ENCODE data around the gene SLC35B4.
A peak's percentile ranks its signal among the peaks of the same experiment; 100 is the strongest.
"Not testable (repeated sequence)": the region's sequence is repeated elsewhere in the genome, so short reads cannot be mapped to it uniquely, and the experiment has no call there.

SLC35B4 gene

DNA sequence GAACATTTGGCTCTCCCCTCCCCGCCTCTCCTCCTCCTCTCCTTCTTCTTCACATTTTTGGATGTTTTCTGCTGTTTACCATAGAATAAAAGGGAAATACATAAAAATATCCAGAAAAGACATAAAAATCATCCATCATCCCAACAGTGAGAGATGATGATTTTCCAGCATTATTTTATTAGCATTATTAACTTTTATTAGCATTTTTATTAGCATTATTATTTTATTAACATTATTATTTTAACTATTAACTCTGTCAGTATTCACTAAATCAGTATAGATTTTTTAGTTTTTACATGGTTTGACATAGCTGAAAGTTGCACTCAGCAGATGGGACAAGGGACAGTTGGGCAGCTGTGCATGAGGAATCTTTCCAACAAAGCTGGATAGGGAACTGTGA, 16.2 kb upstream of the SLC35B4 start:
- no peak overlapping the region for H3K4me3 ChIP-seq (ENCODE audit: low read depth, low read length)

DNA sequence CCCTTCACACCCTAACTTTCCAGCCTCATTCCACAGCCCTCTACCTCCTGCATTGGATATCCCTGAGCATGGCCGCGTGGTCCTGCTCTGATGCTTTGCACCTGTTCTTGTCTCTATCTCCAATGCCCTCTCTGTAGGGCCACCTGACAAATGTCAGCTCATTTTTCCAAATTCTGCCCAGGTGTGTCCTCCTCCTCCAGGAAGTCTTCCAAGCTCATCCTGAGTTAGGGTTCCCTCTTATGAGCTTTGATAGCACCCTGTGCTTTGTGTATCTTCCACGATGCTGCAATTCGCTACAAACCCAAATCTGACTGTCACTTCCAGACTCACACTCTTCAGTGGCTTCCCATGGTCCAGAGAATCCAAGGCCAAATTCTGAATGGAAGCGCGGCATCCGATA, 14.7 kb upstream of the SLC35B4 start:
- no peak overlapping the region for H3K4me3 ChIP-seq (ENCODE audit: low read depth, low read length)

- no peak overlapping the region for H3K4me3 ChIP-seq (ENCODE audit: low read depth, low read length)
These were observed 14.2 kb upstream of the SLC35B4 start for GRCh38 chr7:134330974-134331373.

- H3K4me3 ChIP-seq (ENCODE audit: low read depth, low read length), result no peak overlapping the region
These were observed 13.1 kb upstream of the SLC35B4 start for GRCh38 chr7:134329614-134330346.

DNA sequence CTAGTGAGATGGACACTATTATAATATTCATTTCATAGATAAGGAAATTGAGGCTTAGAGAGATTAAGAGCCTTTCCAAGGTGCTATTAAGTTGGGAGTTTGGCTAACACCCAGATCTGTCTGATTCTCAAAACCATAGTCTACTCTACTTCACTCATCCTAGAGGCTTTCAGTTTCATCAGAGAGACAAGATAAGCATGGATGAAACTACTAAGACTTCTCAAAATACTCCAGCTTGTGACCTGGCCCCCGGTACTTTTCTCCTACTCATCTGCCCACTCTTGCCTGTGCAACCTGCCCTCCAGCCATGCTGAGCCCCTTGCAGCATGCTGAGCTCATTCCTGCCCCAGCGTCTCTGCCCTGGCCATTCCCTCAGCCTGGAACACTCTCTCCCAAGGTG, 12.2 kb upstream of the SLC35B4 start:
- no peak overlapping the region for H3K4me3 ChIP-seq (ENCODE audit: low read depth, low read length)

GRCh38 chr7:134327896-134328295, 11.2 kb upstream of the SLC35B4 start:
- H3K4me3 ChIP-seq (ENCODE audit: low read depth, low read length), result no peak overlapping the region

GRCh38 chr7:134324107-134324506, 7.4 kb upstream of the SLC35B4 start:
- H3K4me3 ChIP-seq (ENCODE audit: low read depth, low read length), result no peak overlapping the region

GRCh38 chr7:134320201-134320600, 3.5 kb upstream of the SLC35B4 start:
- no peak overlapping the region for H3K4me3 ChIP-seq (ENCODE audit: low read depth, low read length)

DNA sequence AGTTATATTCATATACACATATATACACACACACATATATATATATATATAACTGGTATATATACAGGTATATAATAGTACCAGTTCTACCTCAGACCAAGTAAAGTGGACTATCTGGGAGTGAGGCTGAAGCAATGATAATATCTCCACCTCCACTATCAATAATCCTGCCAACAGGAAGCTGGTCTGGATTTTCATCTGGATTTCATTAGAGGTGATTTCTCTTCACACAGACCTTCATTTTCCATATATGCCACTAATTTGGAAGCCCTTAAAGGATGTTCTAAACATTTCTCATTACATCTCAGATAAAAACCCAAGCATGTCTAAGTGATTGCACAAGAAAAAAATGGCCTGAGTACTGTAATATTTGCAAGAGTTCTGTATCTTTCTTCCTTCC, 1.7 kb upstream of the SLC35B4 start:
- H3K4me3 ChIP-seq (ENCODE audit: low read depth, low read length), result no peak overlapping the region

GRCh38 chr7:134317434-134317833, 704 bp upstream of the SLC35B4 start:
- peak overlapping the region; percentile 18 for H3K4me3 ChIP-seq (ENCODE audit: low read depth, low read length)

DNA sequence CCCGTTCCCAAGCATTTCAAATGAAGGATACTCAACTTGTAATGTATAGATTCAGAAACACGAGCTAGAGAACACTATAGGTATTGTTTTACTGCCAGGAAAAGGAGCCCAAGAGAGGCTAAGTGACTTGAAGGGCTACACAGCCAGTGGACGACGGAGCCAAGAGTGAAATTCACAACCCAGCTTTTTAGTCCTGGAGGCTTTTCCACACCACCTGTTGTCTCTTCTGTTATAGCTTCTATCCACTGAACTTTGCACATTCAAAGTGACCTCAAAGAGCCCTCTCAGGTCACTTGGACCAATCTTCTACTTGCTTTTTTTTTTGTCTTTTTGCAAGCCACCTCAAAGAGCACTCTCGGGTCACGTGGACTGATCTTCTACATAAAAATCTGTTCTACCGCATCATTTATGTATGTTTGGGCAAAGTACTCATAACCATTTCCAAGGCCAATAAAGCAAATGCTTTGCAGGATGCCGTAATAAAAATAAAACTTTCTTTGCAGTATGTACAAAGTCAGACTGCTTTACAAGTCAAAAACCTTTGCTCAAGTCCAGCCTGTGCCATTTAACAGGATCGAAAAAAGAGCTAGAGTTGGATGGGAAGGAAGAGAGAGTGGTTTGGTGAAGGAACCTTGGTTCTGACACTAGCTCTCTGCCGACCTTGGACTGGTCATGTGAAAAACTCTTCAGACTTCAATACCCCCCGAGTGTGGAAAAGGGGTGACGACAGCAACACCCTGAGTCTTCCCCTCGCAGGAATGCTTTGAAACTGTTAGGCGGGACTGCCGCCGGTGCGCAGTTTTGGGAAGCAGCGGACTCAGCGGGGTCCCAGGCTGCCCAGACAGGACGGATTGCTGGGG, 821 bp downstream of the SLC35B4 start:
- peak overlapping the region; percentile 81 for H3K4me3 ChIP-seq (ENCODE audit: low read depth, low read length)

DNA sequence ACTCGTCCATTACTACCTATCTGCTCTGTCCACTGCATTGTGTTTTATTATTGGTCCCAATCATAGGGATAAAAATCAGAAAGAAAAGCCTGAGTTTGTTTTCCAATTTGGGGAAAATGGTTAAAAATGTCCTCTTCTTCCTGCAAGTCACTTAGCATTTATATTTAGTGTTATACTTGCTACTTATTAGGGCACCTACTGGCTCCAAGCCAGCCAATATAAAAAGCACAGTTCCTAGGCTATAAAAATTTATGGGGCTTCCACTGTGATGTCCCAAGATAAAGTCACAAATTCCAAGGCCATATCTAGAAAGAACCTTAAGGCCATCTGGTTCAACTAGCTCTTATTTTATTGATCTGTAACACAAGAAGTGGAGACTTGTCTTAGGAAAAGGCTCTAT, 3.2 kb downstream of the SLC35B4 start:
- no peak overlapping the region for H3K4me3 ChIP-seq (ENCODE audit: low read depth, low read length)

DNA sequence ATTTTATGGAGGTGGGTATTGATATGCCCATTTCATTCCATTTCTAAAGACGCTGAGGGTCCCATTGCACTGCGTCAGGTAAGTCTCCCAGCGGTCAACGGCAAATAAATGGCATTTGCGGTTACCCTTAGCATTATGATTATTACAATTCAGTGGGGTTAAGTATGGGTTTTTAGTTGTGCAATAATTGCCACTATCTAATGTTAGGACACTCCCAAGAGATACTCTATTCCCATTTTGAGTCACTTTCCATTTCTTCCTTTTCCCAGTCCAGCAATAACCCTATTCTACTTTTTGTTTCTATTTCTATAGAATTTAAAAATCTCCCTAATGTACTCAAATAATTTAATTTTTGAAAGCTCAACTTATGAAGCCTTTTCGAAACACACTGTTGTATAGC, 4.0 kb downstream of the SLC35B4 start:
- no peak overlapping the region for H3K4me3 ChIP-seq (ENCODE audit: low read depth, low read length)

- no peak overlapping the region for H3K4me3 ChIP-seq (ENCODE audit: low read depth, low read length)
These were observed 4.9 kb downstream of the SLC35B4 start for GRCh38 chr7:134311807-134312206.

DNA sequence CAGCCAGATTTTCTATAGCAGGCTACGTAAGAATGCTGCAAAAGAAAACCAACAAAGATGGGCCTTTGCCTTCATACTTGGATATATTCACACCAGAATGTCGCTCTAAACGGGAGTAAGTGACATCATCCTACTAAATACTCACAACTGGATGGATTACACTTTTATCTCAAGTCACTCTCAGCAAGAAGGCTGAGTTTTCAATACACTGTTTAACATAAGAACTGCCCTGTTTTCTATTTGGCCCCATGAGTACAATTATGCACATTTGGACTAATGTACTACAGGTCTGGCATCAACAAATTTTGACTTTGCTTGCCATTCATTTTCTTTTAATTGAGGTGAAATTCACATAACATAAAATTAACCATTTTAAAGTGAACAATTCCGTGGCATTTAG, 8.2 kb downstream of the SLC35B4 start:
- H3K4me3 ChIP-seq (ENCODE audit: low read depth, low read length), result no peak overlapping the region

GRCh38 chr7:134307320-134307719, 9.4 kb downstream of the SLC35B4 start:
- H3K4me3 ChIP-seq (ENCODE audit: low read depth, low read length), result no peak overlapping the region

GRCh38 chr7:134302120-134302519, 14.6 kb downstream of the SLC35B4 start:
- no peak overlapping the region for H3K4me3 ChIP-seq (ENCODE audit: low read depth, low read length)

GRCh38 chr7:134301592-134301991, 15.1 kb downstream of the SLC35B4 start:
- no peak overlapping the region for H3K4me3 ChIP-seq (ENCODE audit: low read depth, low read length)

DNA sequence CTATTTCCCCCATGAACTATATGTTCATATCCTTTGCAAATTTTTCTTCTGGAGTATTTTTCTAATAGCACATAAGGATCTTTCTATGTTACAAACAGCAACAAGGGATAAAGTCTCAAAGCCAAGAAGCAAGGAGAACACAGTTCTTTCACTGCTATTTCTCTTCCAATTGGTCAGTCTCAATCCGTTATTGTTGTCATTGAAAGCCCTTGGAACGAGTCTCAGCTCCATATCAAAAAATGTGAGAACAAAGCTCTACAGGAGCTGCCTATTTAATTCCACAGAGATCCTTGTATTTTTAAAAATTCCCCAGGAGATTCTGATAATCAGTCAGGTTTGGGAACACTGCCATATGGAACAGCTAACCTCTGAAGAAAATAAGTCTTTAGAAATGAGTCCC, 15.7 kb downstream of the SLC35B4 start:
- no peak overlapping the region for H3K4me3 ChIP-seq (ENCODE audit: low read depth, low read length)

GRCh38 chr7:134298902-134299683, 17.6 kb downstream of the SLC35B4 start:
- H3K4me3 ChIP-seq (ENCODE audit: low read depth, low read length), result no peak overlapping the region

- H3K4me3 ChIP-seq (ENCODE audit: low read depth, low read length), result no peak overlapping the region
These were observed 19.2 kb downstream of the SLC35B4 start for GRCh38 chr7:134297489-134297888.

DNA sequence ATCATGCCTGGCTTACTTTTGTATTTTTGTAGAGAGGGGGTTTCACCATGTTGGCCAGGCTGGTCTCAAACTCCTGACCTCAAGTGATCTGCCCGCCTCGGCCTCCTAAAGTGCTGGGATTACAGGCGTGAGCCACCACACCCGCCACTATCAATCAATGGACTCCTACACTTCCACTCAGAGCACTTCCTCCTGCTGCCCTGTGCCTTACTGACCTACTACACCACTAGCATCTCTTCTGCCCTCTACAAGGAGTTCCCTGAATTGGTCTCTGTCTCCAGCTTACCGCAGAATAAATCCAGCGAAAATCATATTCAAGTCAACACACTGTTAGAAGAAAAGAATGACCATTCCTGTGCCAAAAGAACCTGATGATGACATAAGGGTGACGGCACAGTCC, 20.7 kb downstream of the SLC35B4 start:
- not testable (repeated sequence) for H3K4me3 ChIP-seq (ENCODE audit: low read depth, low read length)
